ENCODE data around the gene GPC6.

Gene GPC6

GRCh38 chr13:93932901-93933300 lies 706.3 kb downstream of the GPC6 start:
- DNase-seq (ENCODE audit: low spot score) = no peak

DNA sequence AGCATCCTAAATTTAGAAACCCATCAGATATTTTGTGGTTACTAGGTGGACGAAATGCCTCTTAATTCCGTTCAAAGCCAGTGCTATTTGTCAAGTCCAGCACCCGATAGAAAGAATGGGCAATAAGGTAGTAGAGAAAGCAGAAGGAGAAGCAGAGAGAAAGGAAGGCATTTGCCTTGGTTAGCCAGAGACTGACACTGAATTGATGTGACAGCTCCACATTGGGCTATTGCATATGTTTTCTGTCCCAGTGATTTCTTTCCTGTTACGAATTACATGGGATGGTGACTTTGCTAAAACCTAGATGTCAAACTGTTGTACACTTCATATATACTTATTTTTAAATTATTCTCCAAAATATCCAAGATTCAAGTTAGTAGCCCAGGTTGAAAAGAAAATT lies 710.3 kb downstream of the GPC6 start:
- no peak for DNase-seq (ENCODE audit: low spot score)

DNA sequence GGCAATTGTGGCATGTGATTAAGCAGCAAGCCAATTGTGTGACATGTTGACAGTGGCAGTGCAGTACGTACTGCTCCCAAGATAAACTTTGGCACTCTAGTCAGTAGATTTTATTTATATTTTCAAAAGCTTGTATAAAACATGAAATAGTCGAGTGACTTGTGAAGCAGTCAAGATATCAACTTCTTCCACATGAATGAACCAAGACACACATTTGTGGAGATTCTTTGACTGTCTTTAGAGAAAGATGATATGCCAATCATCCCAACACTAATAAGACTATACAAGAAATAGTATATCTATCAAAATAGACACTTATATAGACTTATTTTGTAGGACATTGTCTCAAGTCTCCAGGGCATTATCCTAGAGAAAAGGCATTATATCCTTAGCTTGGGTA lies 714.8 kb downstream of the GPC6 start:
- DNase-seq (ENCODE audit: low spot score) = no peak

DNA sequence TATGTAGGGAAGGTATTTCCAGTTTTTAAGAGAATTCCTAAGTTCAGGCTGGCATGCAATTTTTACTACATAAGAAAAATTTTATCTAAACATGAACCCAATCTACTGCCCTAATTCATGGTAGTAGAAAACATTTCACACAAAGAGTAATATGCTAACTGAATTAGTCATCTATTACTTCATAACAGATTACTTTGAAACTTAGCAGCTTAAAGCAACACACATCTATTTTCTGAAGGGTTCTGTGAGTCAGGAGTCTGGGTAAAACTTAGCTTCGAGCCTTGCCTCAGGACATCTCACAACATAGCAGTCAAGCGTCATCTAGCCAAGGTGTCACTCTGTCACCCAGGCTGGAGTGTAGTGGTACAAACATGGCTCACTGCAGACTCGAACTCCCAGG lies 715.4 kb downstream of the GPC6 start:
- DNase-seq (ENCODE audit: low spot score) = no peak

DNA sequence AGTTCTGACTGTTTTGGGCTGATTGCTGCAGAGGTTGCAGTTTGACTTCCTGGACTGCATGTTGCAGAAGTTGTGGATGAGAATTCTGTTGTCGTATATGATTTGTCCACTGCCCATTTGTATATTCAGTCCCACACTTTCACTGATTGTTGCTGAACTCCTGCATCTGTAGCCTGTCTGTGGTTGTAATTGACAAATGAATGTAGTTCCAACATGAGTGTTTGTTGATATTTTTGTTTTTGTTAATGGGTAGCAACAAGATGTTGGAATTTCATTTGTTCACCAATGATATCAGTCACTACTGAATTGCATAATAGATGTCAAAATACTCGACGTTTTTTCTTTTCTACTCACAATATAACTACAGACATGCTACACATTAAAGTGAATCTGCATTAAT lies 719.0 kb downstream of the GPC6 start:
- DNase-seq (ENCODE audit: low spot score) = no peak

DNA sequence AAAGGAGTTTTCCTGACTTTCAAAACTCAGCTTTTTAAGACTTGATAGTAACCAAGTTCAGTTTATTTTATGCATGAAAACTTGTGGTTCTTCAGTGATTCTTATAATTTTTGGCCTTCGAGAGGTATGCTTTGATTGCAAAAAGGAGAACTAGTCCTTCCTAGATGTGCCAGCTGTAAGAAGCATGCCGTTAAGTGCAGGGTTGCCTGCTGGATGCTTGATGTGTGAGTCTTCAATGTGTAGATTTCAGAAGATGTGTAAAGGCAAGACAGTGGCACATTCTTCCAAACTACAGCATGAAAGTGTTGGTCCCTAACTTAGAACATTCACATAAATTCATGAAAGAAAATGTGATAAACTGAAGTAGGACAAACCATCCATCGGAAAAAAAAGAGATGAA lies 720.4 kb downstream of the GPC6 start:
- no peak for DNase-seq (ENCODE audit: low spot score)

DNA sequence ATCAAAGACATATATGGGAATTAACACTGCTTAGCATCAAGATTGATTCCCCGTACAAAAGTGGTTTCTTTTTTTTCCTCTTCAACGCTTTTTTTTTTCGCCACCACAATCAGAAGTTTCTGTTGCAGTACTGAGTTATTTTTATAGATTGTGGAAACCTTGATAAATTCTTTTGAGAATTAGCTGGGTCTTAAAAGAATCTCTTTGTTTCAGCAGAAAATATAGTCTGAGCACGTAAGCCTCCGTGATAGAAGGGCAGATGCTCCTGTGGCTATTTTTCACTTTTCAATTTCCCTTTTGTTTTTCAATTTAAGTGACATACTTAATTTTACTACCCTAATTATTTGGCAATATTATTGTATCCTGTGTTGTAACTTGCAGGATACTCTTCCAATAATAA lies 721.0 kb downstream of the GPC6 start:
- DNase-seq (ENCODE audit: low spot score) = no peak

DNA sequence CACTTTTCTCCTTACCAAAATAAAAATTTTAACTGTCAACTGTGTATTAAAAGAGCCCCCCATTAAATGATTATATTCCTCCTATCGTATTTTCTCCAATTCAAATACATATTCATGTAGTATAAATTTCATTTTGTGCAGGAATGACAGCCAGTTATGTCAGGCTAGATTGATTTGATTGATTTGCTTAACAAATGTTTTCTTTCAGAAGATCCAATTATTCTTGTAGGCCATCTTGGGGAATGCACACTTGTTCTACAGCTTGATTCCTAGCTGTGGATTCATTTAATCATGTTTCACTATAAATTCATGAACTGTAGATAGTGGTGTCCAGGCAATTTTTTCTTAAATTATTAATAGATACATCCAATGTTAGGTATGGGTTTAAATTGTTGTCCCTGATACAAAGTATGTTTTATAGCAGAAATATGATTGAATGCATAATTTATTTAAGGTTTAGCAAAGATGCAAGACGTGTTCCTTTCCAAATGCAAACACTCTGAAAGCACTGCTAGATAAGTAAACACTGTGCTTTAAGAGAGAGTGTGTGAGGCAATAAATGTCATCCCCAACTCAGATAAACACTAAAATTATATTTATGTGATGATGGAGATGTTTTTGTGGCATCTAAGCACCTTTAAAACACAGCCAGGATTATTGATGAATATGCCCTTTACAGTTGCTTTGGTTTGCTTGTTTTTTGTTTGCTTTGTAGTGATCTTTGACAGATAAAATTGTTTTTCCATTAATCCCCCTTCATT lies 721.7 kb downstream of the GPC6 start:
- no peak for DNase-seq (ENCODE audit: low spot score)

- no peak for DNase-seq (ENCODE audit: low spot score)
Observed at GRCh38 chr13:93951108-93951507, 724.5 kb downstream of the GPC6 start.

DNA sequence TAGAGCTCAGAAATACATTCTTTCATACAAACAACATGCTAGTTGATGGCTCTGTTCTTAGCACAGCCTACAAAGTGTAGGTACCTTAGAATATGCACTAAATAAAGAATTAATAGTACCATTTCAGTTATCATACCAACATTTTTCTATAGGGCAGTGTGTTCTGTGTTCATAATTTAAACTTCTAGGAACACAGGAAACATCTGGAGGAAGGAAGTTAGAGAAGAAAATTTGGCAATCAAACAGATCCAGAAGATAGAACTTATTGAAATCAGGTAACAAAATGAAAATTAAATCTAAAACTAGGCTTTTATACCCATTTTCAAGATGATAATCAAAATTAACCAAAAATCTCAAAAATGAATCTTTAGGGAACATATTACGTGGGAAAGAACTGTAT lies 725.3 kb downstream of the GPC6 start:
- DNase-seq (ENCODE audit: low spot score) = no peak

GRCh38 chr13:93953841-93954240 lies 727.2 kb downstream of the GPC6 start:
- no peak for DNase-seq (ENCODE audit: low spot score)

DNA sequence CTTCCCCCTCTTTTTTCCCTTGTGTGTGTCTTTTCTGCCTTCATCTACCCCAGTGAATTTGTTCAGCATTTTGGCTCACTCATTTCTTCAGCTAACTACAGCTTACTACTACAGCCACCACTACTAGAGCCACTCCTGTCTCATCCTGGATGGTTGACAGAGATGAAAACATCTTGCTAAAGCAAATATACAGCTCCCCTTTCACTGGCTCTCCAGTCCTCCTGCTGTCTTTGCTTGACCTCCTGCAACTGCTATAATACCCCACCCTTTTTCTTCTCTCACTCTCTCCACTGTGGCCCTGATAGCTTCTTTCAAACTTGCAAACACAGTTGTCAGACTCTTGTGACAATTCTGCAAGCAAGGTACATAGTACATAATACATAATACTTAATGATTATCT lies 729.3 kb downstream of the GPC6 start:
- DNase-seq (ENCODE audit: low spot score) = no peak

DNA sequence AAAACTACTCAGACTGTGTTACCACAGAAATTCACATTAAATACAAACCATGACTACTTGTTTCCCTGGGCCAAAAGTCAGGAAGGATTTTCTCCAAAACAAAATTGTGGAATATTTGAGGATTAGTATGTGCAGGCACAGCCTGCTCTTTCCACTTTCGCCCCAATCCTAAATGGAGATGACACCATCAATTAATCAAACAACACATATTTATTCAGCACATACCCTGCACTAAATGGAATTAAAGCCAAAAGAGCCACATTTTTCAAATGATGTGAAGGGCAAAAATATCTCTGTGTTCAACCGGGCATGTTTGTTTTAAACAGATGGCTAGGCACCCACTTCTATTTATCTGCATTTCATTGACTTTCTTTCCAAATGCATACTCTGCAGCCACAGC lies 729.8 kb downstream of the GPC6 start:
- DNase-seq (ENCODE audit: low spot score) = no peak

GRCh38 chr13:93957371-93957770 lies 730.8 kb downstream of the GPC6 start:
- DNase-seq (ENCODE audit: low spot score) = no peak

GRCh38 chr13:93959796-93960533 lies 733.4 kb downstream of the GPC6 start:
- DNase-seq (ENCODE audit: low spot score) = no peak

- DNase-seq (ENCODE audit: low spot score) = no peak
Observed at GRCh38 chr13:93963266-93964145, 736.9 kb downstream of the GPC6 start.

DNA sequence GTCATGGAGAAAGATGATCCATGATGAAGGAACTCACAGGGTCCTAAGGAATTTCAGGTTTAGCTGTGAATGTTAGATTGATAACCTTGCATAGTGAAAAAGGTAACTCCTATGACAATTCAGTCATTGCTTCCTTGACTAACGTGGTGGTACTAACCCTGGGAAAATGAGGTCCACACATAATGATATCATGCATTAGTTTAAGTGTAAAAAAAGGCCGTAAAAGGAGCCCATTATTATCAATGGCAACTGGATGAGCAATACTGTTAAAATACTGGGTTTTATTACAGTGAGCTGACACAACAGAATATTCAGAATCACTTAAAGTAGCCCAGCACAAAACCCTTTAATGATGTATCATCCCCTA lies 737.5 kb downstream of the GPC6 start:
- DNase-seq (ENCODE audit: low spot score) = no peak

DNA sequence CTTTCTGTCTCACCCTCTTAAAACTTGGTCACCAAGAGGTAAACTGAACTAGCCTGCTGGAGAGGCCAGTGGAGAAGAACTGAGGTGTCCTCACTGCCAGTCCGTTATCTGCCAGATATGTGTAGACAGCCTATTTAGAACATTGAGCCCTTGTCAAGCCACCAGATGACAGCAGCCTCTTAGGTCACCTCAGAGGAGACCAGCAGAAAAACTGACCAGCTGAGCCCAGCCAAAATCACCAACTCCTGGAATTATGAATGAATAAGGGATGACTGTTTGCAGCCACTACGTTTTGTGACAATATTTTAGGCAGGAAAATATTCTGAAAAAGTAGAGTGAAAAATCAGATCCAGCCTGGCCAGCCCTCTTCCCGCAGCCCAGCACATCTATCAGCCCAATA lies 739.0 kb downstream of the GPC6 start:
- DNase-seq (ENCODE audit: low spot score) = no peak

DNA sequence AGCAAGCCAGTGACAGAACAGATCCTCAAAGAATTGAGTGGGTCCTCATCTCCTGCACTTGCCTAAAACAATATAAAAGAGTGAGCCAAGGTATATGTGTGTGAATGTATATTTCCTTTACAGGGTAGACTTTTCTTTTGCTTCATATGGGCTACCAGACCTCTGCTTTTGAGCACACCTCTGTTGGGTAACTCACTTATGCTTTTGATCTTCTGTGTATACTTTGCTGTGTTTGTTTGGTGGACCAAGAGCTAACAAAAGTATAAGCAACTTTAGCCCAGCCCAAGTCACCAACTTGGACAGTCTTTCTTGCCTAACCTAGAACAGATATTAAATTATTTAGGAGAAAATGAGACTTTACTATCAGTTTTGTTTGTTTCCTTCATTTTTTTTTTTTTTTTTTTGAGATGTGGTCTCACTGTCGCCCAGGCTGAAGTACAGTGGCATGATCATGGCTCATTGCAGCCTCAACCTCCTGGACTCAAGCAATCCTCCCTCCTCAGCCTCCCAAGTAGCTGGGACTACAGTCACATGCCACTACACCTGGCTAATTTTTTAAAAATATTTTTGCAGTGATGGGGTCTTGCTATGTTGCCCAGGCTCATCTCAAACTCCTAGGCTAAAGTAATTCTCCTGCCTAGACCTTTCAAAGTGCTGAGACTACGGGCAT lies 739.8 kb downstream of the GPC6 start:
- no peak for DNase-seq (ENCODE audit: low spot score)

DNA sequence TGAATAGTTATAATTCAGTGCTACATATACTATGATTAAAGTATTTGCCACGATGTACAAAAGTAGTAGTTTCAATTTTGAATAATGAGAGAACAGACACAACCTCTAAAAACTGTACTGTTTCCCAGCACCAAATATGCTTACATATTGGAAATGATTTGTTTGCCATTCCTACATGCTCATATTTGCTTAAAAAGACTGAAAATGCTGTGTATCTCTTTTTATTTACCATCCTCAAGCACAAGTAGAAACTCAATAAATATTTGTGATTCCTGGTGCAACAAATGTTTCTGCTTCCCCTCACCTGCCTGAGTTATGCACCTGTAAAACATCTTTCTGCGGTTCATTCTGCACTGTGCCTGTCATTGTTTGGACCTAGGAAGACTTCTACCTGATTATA lies 740.7 kb downstream of the GPC6 start:
- no peak for DNase-seq (ENCODE audit: low spot score)

GRCh38 chr13:93975242-93975641 lies 748.6 kb downstream of the GPC6 start:
- no peak for DNase-seq (ENCODE audit: low spot score)

DNA sequence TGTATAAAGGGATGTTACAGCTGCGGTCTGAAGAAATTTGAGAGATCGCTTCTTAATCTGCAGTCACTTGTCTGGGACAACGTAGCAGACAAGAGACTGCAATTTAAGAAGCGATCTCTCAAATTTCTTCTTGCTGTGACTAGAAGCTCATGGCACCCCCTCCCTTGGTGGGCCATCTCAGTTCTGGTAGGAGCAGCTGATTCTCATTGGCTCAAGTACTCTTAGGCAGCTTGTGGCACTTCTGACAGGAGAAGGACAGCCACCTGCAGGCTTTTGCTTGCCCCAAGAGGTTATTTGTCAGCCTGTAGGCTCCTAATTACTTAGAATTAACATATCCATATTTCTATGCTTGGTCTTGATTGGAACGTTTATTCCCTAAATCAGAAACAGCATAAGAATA lies 749.9 kb downstream of the GPC6 start:
- no peak for DNase-seq (ENCODE audit: low spot score)
